Measurements from ENCODE around the gene PPHLN1. TPM values are rescaled to one million over a fixed set of nuclear protein-coding genes. Genes with fewer than 3 reads are reported as not detected.

The PPHLN1 gene
- total and polyA plus RNA-seq, 2 of the 8 experiments (the other 6 are each of a cell fraction or from before 2014, with no cell fraction given), result 34.3 to 71.6 TPM

DNA sequence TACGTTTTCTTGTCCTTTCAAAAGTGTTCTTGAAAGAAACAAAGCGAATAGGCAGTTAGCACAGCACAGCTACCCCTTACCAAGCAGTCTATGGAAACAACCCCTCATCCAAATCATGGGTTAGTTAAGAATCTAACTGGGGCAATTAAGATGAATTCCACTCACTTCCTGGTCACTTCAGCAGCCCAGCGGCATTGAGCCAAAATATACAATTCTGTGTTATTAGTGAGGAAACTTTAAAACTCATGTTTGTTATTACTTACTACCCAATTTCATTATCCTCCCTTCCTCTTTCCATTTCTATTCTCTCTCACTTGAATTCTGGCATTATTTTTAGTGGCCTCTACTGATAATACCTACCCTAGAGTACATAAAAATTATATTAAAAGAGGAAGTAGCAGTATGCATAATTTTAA is 121.4 kb downstream of the PPHLN1 start:
- no peaks in the 10 kb centered on the region for H4K20me1 ChIP-seq (replicated peaks in 1 of 2; ENCODE audit: control insufficient read depth in 1 of 2, insufficient read depth in 2 of 2, low read length in 2 of 2)
- no peak overlapping the region for H2BK15ac ChIP-seq (ENCODE audit: low read length)
- no peak overlapping the region for H2BK120ac ChIP-seq (replicated peaks; ENCODE audit: low read depth, low read length)
- H2AFZ ChIP-seq (ENCODE audit: low read length), result no peak overlapping the region
- H3K79me1 ChIP-seq (ENCODE audit: low read depth, low read length), result no peaks in the 10 kb centered on the region
- no peaks in the 10 kb centered on the region for H3K27me3 ChIP-seq (replicated peaks in 1 of 4; ENCODE audit: control insufficient read depth in 3 of 4, extremely low read depth in 1 of 4, insufficient read depth in 3 of 4, low read length in 3 of 4)
- H3K56ac ChIP-seq (replicated peaks; ENCODE audit: insufficient read length, low read depth, low read length), result no peak overlapping the region
- no peak overlapping the region for H3K27ac ChIP-seq (ENCODE audit: low read depth, low read length)
- 84% methylated on average over 3 of the region's 3 CpGs; no CpG with 5 or more reads in 1 of the 2 experiments for WGBS, 2 experiments (ENCODE audit: extremely low coverage in 1 of 2, insufficient coverage in 1 of 2, insufficient read length in 1 of 2, insufficient replicate concordance in 2 of 2, low coverage in 1 of 2, low lambda C conversion rate in 2 of 2, missing lambda C conversion rate in 1 of 2)
- no peak for TF ChIP-seq JUND (IDR thresholded peaks at IDR 0.05; ENCODE audit: low read length)
- TF ChIP-seq CTBP2 (IDR thresholded peaks at IDR 0.05; ENCODE audit: borderline replicate concordance, insufficient read depth, insufficient read length, low read length), result no peak
- TF ChIP-seq RXRA (IDR thresholded peaks at IDR 0.05; ENCODE audit: insufficient read depth, low read depth, low read length), result no peak
- TF ChIP-seq BCL11A (IDR thresholded peaks at IDR 0.05; ENCODE audit: low read depth in 2 of 2, low read length in 2 of 2), result no peak
- TF ChIP-seq EGR1 (IDR thresholded peaks at IDR 0.05; ENCODE audit: borderline replicate concordance, low read depth, low read length), result no peak
- TF ChIP-seq EP300 (IDR thresholded peaks at IDR 0.05; ENCODE audit: borderline replicate concordance in 1 of 2, low read depth in 2 of 2, low read length in 2 of 2), result no peak
- no peak for TF ChIP-seq TEAD4 (IDR thresholded peaks at IDR 0.05; ENCODE audit: low read depth, low read length)
- no peak for TF ChIP-seq CHD1 (IDR thresholded peaks at IDR 0.05; ENCODE audit: low read depth, low read length)
- H2BK12ac ChIP-seq (ENCODE audit: low read depth, low read length), result no peak overlapping the region
- ChIA-PET POLR2A (ENCODE audit: partially characterized antibody) (interaction anchor here (1.2 to 2.1 kb wide), 3 partner anchors 9 to 56 kb away, joined by 3 to 8 read pairs (median 8); no protein-coding TSS in a partner anchor), CTCF (ENCODE audit: partially characterized antibody) (no interaction called here)
- no peak overlapping the region for H3K4me2 ChIP-seq (ENCODE audit: insufficient read depth in 1 of 2, low read depth in 2 of 2, low read length in 2 of 2)
- no peak overlapping the region for H3K4ac ChIP-seq (replicated peaks; ENCODE audit: insufficient read length, low read depth, low read length)
- H2BK5ac ChIP-seq (ENCODE audit: low read depth, low read length), result no peak overlapping the region
- H3K23ac ChIP-seq (ENCODE audit: insufficient read length), result no peak overlapping the region
- no peaks in the 10 kb centered on the region; the same call in 1 of the 2 replicates for H3K23me2 ChIP-seq (ENCODE audit: low read depth, low read length)
- DNase-seq (ENCODE audit: low read depth in 1 of 2, low spot score in 2 of 2), result peak in 1 of 2 experiments; percentile 19
- H3K79me2 ChIP-seq (ENCODE audit: control insufficient read depth in 1 of 2, insufficient read depth in 2 of 2, low read length in 2 of 2), result no peaks in the 10 kb centered on the region
- peaks cover 0 to 7% (median 3%) of the 10 kb centered on the region in 4 experiments; a peak in 4 of 7 replicates for H3K4me1 ChIP-seq (replicated peaks in 1 of 4; ENCODE audit: control insufficient read depth in 3 of 4, insufficient read depth in 4 of 4, low read length in 3 of 4)
- no peak overlapping the region for H3K18ac ChIP-seq (ENCODE audit: extremely low read depth, low read length)
- H3K14ac ChIP-seq (ENCODE audit: insufficient read length), result no peak overlapping the region
- no peak overlapping the region for H4K5ac ChIP-seq (ENCODE audit: insufficient read length, low read depth, low read length)
- H3K9me3 ChIP-seq (ENCODE audit: insufficient read depth in 2 of 2, low read depth in 1 of 2, low read length in 1 of 2), result no peaks in the 10 kb centered on the region; a peak in 1 of 4 replicates
- H4K91ac ChIP-seq (replicated peaks; ENCODE audit: insufficient read length, low read length), result no peak overlapping the region
- no peak overlapping the region for H3K4me3 ChIP-seq (ENCODE audit: extremely low read depth in 1 of 4, insufficient read depth in 2 of 4, low read depth in 3 of 4, low read length in 4 of 4)
- peaks cover 0 to 12% (median 4%) of the 10 kb centered on the region in 4 experiments; a peak in 5 of 8 replicates for H3K36me3 ChIP-seq (ENCODE audit: control insufficient read depth in 2 of 4, insufficient read depth in 4 of 4, low read length in 3 of 4)
- no peak overlapping the region for H3K9ac ChIP-seq (replicated peaks in 1 of 4; ENCODE audit: extremely low read depth in 1 of 4, low read depth in 3 of 4, low read length in 3 of 4)
- H2AK5ac ChIP-seq (ENCODE audit: low read depth, low read length), result no peak overlapping the region
- no peak overlapping the region for H4K8ac ChIP-seq (ENCODE audit: extremely low read depth, insufficient read depth, low read length)
- H2BK20ac ChIP-seq (ENCODE audit: low read length), result no peak overlapping the region
- FAIRE-seq, result no peak

All from H1 (cell line).